ENCODE results near the gene SIK1.

The SIK1 gene

GRCh38 chr21:43367296-43367695 lies 59.6 kb downstream of the SIK1 start:
- DNase-seq (ENCODE audit: low read depth in 2 of 2) = no peak

GRCh38 chr21:43366656-43367055 lies 60.3 kb downstream of the SIK1 start:
- no peak for DNase-seq (ENCODE audit: low read depth in 2 of 2)

DNA sequence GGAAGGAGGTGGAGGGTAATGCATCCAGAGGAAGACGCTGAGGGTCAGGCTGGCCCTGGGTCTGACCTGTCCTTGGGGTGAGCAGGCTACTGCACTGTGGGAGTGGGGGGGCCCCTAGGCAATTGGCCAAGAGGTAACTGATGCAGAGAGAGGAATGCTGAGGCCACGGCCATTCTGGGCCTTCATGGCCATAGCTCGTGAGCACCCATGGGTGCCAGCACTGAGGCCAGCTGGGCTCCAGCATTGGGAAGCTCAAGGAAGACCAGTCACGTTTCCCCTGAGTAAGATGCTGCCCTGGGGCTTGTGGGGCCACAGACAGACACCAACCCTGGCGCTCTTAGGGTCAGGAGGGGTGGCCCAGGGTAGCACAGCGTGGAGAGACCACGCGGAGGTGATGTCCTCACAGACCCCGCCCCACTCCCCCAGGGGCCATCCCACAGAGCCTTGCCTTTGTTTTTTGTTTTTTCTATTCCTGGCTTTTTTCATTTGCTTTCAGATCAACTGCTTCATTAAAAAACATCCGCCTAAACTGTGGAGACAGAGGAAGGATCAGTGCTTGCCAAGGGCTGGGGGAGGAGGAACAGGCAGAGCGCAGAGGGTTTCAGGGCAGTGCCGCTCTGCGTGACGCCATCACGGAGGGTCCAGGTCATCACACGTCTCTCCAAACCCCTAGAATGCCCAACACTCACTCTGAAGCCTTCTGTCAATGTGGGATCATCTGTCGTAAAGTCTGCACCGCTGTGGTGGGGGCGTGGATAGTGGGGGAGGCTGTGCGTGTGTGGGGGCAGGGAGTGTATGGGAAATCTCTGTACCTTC lies 61.1 kb downstream of the SIK1 start:
- no peak for DNase-seq (ENCODE audit: low read depth in 2 of 2)

GRCh38 chr21:43364851-43365424 lies 62.0 kb downstream of the SIK1 start:
- DNase-seq (ENCODE audit: low read depth in 2 of 2) = no peak

All from stimulated activated CD4-positive, alpha-beta T cell treated with anti-CD3 and anti-CD28 coated beads, Interleukin-1b, Interleukin-23, amount 100 ng/mL, for 4 hours (primary cell).